ENCODE measurements around the gene SLC6A11.

GRCh38 chr3:10792208-10792607, 23.8 kb upstream of the SLC6A11 start:
- TF ChIP-seq, protein P1, sequence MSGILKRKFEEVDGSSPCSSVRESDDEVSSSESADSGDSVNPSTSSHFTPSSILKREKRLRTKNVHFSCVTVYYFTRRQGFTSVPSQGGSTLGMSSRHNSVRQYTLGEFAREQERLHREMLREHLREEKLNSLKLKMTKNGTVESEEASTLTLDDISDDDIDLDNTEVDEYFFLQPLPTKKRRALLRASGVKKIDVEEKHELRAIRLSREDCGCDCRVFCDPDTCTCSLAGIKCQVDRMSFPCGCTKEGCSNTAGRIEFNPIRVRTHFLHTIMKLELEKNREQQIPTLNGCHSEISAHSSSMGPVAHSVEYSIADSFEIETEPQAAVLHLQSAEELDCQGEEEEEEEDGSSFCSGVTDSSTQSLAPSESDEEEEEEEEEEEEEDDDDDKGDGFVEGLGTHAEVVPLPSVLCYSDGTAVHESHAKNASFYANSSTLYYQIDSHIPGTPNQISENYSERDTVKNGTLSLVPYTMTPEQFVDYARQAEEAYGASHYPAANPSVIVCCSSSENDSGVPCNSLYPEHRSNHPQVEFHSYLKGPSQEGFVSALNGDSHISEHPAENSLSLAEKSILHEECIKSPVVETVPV (CRISPR knock-in tag; IDR thresholded peaks at IDR 0.05), result no peak
- no peak for TF ChIP-seq RARB (CRISPR knock-in tag; IDR thresholded peaks at IDR 0.05)
- no peak for TF ChIP-seq ARNTL (CRISPR knock-in tag; IDR thresholded peaks at IDR 0.05; ENCODE audit: borderline replicate concordance, low read depth)
- TF ChIP-seq ZFP3 (CRISPR knock-in tag; IDR thresholded peaks at IDR 0.05), result no peak
- no peak for TF ChIP-seq BACH2 (CRISPR knock-in tag; IDR thresholded peaks at IDR 0.05; ENCODE audit: borderline replicate concordance)
- TF ChIP-seq, protein P2, sequence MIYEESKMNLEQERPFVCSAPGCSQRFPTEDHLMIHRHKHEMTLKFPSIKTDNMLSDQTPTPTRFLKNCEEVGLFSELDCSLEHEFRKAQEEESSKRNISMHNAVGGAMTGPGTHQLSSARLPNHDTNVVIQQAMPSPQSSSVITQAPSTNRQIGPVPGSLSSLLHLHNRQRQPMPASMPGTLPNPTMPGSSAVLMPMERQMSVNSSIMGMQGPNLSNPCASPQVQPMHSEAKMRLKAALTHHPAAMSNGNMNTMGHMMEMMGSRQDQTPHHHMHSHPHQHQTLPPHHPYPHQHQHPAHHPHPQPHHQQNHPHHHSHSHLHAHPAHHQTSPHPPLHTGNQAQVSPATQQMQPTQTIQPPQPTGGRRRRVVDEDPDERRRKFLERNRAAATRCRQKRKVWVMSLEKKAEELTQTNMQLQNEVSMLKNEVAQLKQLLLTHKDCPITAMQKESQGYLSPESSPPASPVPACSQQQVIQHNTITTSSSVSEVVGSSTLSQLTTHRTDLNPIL (CRISPR knock-in tag; IDR thresholded peaks at IDR 0.05; ENCODE audit: low read depth), result no peak
- no peak for TF ChIP-seq PATZ1 (CRISPR knock-in tag; IDR thresholded peaks at IDR 0.05; ENCODE audit: borderline replicate concordance)
- no peak for TF ChIP-seq ESRRG (CRISPR knock-in tag; IDR thresholded peaks at IDR 0.05)

All from SK-N-SH treated with all-trans-retinoic acid at 6 μM for 48 hours (cell line).